GM18909 (cell line): ENCODE results near the gene GPR155.
A peak's percentile ranks its signal among the peaks of the same experiment; 100 is the strongest.
"Not testable (repeated sequence)": the region's sequence is repeated elsewhere in the genome, so short reads cannot be mapped to it uniquely, and the experiment has no call there.

Source experiments
- ATAC-seq: cut with Tn5 transposase; IDR thresholded peaks from one replicate; pipeline ENCODE4 v1.9.1; 2021; ENCODE audit warnings: mild to moderate bottlenecking; ENCODE audit not compliant: unreplicated experiment, poor library complexity

Gene GPR155

GRCh38 chr2:174493549-174494331, 6.9 kb upstream of the GPR155 start:
- ATAC-seq: peak; percentile 50

GRCh38 chr2:174492963-174493431, 6.2 kb upstream of the GPR155 start:
- ATAC-seq: peak; percentile 92

- no peak for ATAC-seq
Observed at GRCh38 chr2:174491947-174492346, 5.1 kb upstream of the GPR155 start.

GRCh38 chr2:174490051-174490450, 3.2 kb upstream of the GPR155 start:
- ATAC-seq: no peak

GRCh38 chr2:174489520-174489919, 2.7 kb upstream of the GPR155 start:
- ATAC-seq: not testable (repeated sequence)

GRCh38 chr2:174487820-174488162, 962 bp upstream of the GPR155 start:
- ATAC-seq: no peak

- ATAC-seq: peak; percentile 89
Observed at GRCh38 chr2:174487108-174487819, 435 bp upstream of the GPR155 start.

GRCh38 chr2:174485788-174486562, 854 bp downstream of the GPR155 start:
- ATAC-seq: peak; percentile 39

GRCh38 chr2:174485045-174485444, 1.8 kb downstream of the GPR155 start:
- not testable (repeated sequence) for ATAC-seq

- ATAC-seq: no peak
Observed at GRCh38 chr2:174484573-174484972, 2.3 kb downstream of the GPR155 start.

GRCh38 chr2:174482854-174483253, 4.0 kb downstream of the GPR155 start:
- no peak for ATAC-seq

- no peak for ATAC-seq
Observed at GRCh38 chr2:174477759-174478158, 9.1 kb downstream of the GPR155 start.

GRCh38 chr2:174473796-174474195, 13.0 kb downstream of the GPR155 start:
- no peak for ATAC-seq

GRCh38 chr2:174465327-174465726, 21.5 kb downstream of the GPR155 start:
- ATAC-seq: no peak

GRCh38 chr2:174461221-174461620, 25.6 kb downstream of the GPR155 start:
- no peak for ATAC-seq

- no peak for ATAC-seq
Observed at GRCh38 chr2:174454566-174454965, 32.3 kb downstream of the GPR155 start.

GRCh38 chr2:174450021-174450816, 36.6 kb downstream of the GPR155 start:
- ATAC-seq: no peak

GRCh38 chr2:174449033-174449432, 37.8 kb downstream of the GPR155 start:
- no peak for ATAC-seq

GRCh38 chr2:174446531-174446930, 40.3 kb downstream of the GPR155 start:
- no peak for ATAC-seq

GRCh38 chr2:174445248-174445647, 41.6 kb downstream of the GPR155 start:
- ATAC-seq: no peak
